ENCODE results near the gene TRIO.

The TRIO gene

GRCh38 chr5:14503681-14504331 lies 360.7 kb downstream of the TRIO start:
- DNase-seq = no peak

- DNase-seq = no peak
Measured at GRCh38 chr5:14504332-14504727, 361.2 kb downstream of the TRIO start.

- DNase-seq = no peak
Measured at GRCh38 chr5:14504816-14505215, 361.7 kb downstream of the TRIO start.

- DNase-seq = no peak
Measured at GRCh38 chr5:14505310-14506139, 362.4 kb downstream of the TRIO start.

GRCh38 chr5:14506140-14506538 lies 363.0 kb downstream of the TRIO start:
- no peak for DNase-seq

GRCh38 chr5:14506661-14507060 lies 363.5 kb downstream of the TRIO start:
- DNase-seq = no peak

GRCh38 chr5:14507156-14507941 lies 364.2 kb downstream of the TRIO start:
- no peak for DNase-seq

- no peak for DNase-seq
Measured at GRCh38 chr5:14508046-14508445, 364.9 kb downstream of the TRIO start.

- DNase-seq = no peak
Measured at GRCh38 chr5:14509556-14509955, 366.4 kb downstream of the TRIO start.

- DNase-seq = no peak
Measured at GRCh38 chr5:14510156-14510734, 367.1 kb downstream of the TRIO start.

GRCh38 chr5:14510880-14511279 lies 367.7 kb downstream of the TRIO start:
- DNase-seq = no peak

GRCh38 chr5:14512574-14512973 lies 369.4 kb downstream of the TRIO start:
- DNase-seq = no peak

GRCh38 chr5:14513266-14513665 lies 370.1 kb downstream of the TRIO start:
- no peak for DNase-seq

- no peak for DNase-seq
Measured at GRCh38 chr5:14516901-14517300, 373.8 kb downstream of the TRIO start.

GRCh38 chr5:14518638-14519037 lies 375.5 kb downstream of the TRIO start:
- DNase-seq = no peak

- no peak for DNase-seq
Measured at GRCh38 chr5:14521748-14522147, 378.6 kb downstream of the TRIO start.

- DNase-seq = no peak
Measured at GRCh38 chr5:14522721-14523120, 379.6 kb downstream of the TRIO start.

GRCh38 chr5:14523243-14524034 lies 380.3 kb downstream of the TRIO start:
- no peak for DNase-seq

- DNase-seq = no peak
Measured at GRCh38 chr5:14525397-14525796, 382.3 kb downstream of the TRIO start.

- DNase-seq = no peak
Measured at GRCh38 chr5:14526493-14526892, 383.4 kb downstream of the TRIO start.

GRCh38 chr5:14528115-14528514 lies 385.0 kb downstream of the TRIO start:
- DNase-seq = no peak

GRCh38 chr5:14528926-14529325 lies 385.8 kb downstream of the TRIO start:
- no peak for DNase-seq
